Measurements from ENCODE around the gene DDX53. TPM values are rescaled to one million over a fixed set of nuclear protein-coding genes. Genes with fewer than 3 reads are reported as not detected.

DDX53 gene
- total RNA-seq, 4 donors from 2014 or later = not detected

DNA sequence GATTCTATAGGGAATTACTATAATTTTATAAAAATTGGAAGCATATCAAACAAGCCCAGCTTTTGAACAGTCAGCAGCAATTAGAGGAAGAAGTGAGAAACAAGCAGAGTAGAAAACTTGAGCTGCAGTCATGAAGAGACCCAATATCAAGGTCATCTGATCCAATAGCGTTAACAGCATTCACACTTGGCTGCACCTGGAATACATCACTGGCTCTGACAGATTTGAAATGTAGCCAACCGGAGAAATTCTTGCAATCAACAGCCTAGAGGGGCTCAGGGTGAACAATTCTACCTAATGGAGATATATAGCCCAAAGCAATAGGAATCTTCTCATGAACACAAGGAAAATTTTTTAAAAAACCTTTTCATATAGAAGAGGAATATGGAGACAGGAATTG is 13.6 kb downstream of the DDX53 start:
- no peak for TF ChIP-seq POLR2A (IDR thresholded peaks at IDR 0.05)
- TF ChIP-seq, protein P1, sequence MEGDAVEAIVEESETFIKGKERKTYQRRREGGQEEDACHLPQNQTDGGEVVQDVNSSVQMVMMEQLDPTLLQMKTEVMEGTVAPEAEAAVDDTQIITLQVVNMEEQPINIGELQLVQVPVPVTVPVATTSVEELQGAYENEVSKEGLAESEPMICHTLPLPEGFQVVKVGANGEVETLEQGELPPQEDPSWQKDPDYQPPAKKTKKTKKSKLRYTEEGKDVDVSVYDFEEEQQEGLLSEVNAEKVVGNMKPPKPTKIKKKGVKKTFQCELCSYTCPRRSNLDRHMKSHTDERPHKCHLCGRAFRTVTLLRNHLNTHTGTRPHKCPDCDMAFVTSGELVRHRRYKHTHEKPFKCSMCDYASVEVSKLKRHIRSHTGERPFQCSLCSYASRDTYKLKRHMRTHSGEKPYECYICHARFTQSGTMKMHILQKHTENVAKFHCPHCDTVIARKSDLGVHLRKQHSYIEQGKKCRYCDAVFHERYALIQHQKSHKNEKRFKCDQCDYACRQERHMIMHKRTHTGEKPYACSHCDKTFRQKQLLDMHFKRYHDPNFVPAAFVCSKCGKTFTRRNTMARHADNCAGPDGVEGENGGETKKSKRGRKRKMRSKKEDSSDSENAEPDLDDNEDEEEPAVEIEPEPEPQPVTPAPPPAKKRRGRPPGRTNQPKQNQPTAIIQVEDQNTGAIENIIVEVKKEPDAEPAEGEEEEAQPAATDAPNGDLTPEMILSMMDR (IDR thresholded peaks at IDR 0.05) = no peak
- no peak overlapping the region for H3K4me3 ChIP-seq (ENCODE audit: low read depth, poor library complexity, severe bottlenecking)
- no peak for DNase-seq (ENCODE audit: low spot score in 2 of 2)
- WGBS, 2 donors = 49 to 59% methylated on average over 2 of the region's 2 CpGs
- intact Hi-C loops (cut with DNase I; ENCODE audit: low total_unique reads) = no loop called here

DNA sequence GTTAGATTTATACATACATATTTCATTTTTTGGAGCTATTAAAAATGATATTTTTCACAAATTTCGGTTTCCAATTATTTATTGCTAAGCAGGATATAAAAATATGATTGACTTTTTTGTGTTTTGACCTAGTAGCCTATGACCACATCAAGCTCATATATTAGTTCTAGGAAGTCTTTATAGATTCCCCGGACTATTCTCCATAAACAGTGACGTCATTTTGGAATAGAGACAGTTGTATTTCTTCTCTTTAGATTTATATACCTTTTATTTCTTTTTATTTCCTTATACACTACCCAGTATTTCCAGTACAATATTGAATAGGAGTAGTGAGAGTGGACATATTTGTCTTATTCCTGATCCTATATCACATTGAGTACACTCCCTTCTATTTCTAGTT is 31.8 kb downstream of the DDX53 start:
- TF ChIP-seq, protein P1 (IDR thresholded peaks at IDR 0.05) = no peak
- no peak for TF ChIP-seq POLR2A (IDR thresholded peaks at IDR 0.05)
- intact Hi-C loops (cut with DNase I; ENCODE audit: low total_unique reads) = no loop called here

DNA sequence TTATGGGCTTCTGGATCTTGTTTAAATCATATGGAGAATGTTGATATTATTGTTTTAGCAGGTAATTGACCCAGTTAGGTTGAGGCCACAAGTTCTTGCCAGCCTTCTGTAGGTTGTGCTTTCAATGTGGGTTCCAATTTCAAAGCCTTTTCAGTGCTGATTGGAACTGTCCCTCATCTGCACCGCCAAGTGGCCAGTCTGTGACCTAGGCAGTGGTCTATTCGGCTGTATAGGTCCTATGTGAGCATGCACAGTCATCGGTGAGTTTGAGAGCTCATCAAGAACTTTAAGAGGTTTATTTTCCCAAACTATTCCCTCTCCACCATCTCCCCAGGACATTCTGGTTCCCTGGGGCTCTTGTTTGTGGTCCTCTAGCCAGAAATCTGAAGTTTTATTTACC is 35.7 kb downstream of the DDX53 start:
- DNase-seq (ENCODE audit: low spot score in 2 of 2) = no peak
- intact Hi-C loops (cut with DNase I; ENCODE audit: low total_unique reads) = no loop called here
- TF ChIP-seq POLR2A (IDR thresholded peaks at IDR 0.05) = no peak
- TF ChIP-seq, protein P1 (IDR thresholded peaks at IDR 0.05) = no peak
- 67 to 92% methylated on average over 3 of the region's 3 CpGs for WGBS, 2 donors
- H3K4me3 ChIP-seq (ENCODE audit: low read depth, poor library complexity, severe bottlenecking) = no peak overlapping the region

More for the DNA sequence above, 31.8 kb downstream of the DDX53 start:
- no peak overlapping the region for H3K4me3 ChIP-seq (ENCODE audit: low read depth, poor library complexity, severe bottlenecking)
- DNase-seq (ENCODE audit: low spot score in 2 of 2) = no peak
- 70 to 90% methylated on average over 3 of the region's 3 CpGs for WGBS, 2 donors

DNA sequence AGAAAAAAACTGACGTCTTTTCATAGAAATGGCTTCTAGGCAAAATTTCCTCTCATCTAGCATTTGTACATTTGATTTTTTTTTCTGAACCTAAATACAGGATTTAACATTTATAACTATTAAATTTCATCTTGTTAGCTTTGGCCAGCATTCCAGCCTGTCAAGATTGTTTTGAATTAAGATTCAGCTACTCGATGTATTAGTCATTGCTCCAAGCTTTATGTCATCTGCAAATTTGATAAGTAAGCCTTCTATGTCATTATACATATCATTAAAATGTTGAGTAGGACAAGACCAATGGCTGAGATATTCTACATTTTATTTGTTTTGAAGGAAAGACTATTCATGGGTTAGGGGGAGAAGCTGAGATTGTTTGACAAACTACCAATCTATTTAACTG is 46.7 kb downstream of the DDX53 start:
- intact Hi-C loops (cut with DNase I; ENCODE audit: low total_unique reads) = no loop called here
- DNase-seq (ENCODE audit: low spot score in 2 of 2) = no peak
- WGBS, 2 donors = 37 to 61% methylated on average over 2 of the region's 2 CpGs
- TF ChIP-seq POLR2A (IDR thresholded peaks at IDR 0.05) = no peak
- TF ChIP-seq, protein P1 (IDR thresholded peaks at IDR 0.05) = no peak
- H3K4me3 ChIP-seq (ENCODE audit: low read depth, poor library complexity, severe bottlenecking) = no peak overlapping the region

DNA sequence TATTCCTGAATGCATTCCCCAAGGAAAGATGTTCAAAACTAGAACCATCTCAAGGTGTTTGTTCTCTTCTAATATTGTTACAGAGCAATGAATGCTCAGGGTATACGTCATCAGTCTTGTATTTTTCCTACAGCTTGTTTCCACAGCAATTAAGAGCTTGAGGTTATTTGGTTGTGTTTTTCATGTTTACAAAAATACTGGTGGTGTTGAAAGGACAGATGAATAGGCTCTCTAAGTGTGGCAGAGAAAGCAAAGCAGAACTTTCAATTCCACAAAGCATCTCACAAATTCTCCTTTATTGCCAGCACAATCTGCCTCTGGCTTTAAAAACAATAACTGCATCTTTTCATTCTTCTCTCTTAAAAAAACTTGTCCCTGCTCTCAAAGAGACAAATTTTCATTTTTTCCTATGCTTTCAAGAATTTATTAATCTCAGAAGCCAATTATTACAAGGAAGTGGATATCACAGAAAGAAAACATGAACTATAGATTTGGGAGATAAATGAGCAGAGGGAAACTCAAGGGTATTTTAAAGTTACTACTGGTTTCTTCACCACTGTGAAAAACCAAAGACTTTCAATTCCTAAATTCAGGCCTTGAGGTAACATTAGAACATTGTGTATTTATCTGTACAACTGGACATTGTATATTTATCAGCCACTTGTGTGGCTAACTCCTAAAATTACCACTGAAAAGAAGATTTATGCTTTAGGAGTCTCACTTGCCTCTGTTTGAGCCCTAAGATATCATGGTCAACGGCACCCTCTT is 49.2 kb downstream of the DDX53 start:
- DNase-seq (ENCODE audit: low spot score in 2 of 2) = no peak
- WGBS, 2 donors = 81 to 84% methylated on average over 2 of the region's 2 CpGs
- intact Hi-C loops (cut with DNase I; ENCODE audit: low total_unique reads) = no loop called here
- no peak overlapping the region for H3K4me3 ChIP-seq (ENCODE audit: low read depth, poor library complexity, severe bottlenecking)
- no peak for TF ChIP-seq POLR2A (IDR thresholded peaks at IDR 0.05)
- TF ChIP-seq, protein P1 (IDR thresholded peaks at IDR 0.05) = no peak

DNA sequence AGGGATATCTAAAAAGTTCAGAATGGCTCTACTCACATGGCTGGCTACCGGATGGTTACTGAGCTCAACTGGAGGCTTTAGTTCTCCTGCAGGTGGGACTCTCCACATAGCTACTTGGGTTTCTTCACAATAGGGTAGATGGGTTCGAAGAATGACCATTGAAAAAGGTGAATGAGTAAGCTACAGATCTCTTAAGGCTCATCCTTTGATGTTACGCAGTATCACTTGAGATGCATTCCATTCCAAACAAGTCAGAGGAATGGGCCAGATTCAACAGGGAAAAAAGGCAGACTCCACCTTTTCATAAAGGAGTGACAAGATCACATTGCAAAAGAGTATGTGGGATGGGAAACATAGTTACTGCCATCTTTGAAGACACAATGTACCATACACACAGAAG is 52.6 kb downstream of the DDX53 start:
- TF ChIP-seq, protein P1 (IDR thresholded peaks at IDR 0.05) = no peak
- TF ChIP-seq POLR2A (IDR thresholded peaks at IDR 0.05) = no peak
- 79 to 84% methylated on average over 3 of the region's 3 CpGs for WGBS, 2 donors
- no peak for DNase-seq (ENCODE audit: low spot score in 2 of 2)
- intact Hi-C loops (cut with DNase I; ENCODE audit: low total_unique reads) = loop anchor here (5.0 kb wide), 1 partner anchor 230 kb away; no protein-coding TSS in a partner anchor
- H3K4me3 ChIP-seq (ENCODE audit: low read depth, poor library complexity, severe bottlenecking) = no peak overlapping the region
